Nephron progenitor cell (in vitro differentiated cells): ENCODE results near the gene MAP6.

Experiments used
- DNase-seq: peaks from one replicate; pipeline ENCODE4 v3.0.0; 2021
- H3K27ac Mint-ChIP-seq: 2 replicates; pipeline ENCODE4 v1.8.0; 2021; ENCODE audit warnings: mild to moderate bottlenecking, moderate library complexity, mixed read lengths
- H3K27me3 Mint-ChIP-seq: 2 replicates; pipeline ENCODE4 v1.8.0; 2021; ENCODE audit warnings: mild to moderate bottlenecking, low read depth, mixed read lengths; ENCODE audit not compliant: poor library complexity
- H3K36me3 Mint-ChIP-seq: 2 replicates; pipeline ENCODE4 v1.8.0; 2021; ENCODE audit warnings: low read depth, mixed read lengths
- H3K4me1 Mint-ChIP-seq: 2 replicates; pipeline ENCODE4 v1.8.0; 2021; ENCODE audit warnings: mixed read lengths
- H3K4me3 Mint-ChIP-seq: 2 replicates; pipeline ENCODE4 v1.8.0; 2021; ENCODE audit warnings: mild to moderate bottlenecking, moderate library complexity, mixed read lengths
- H3K9me3 Mint-ChIP-seq: 2 replicates; pipeline ENCODE4 v1.8.0; 2021; ENCODE audit warnings: mild to moderate bottlenecking, moderate library complexity, mixed read lengths
- TF ChIP-seq, protein P1 (sequence below): fragments of 200-600 bp; sonication (generic); IDR thresholded peaks from 2 replicates; pipeline ENCODE4 v1.5.0; 2021; ENCODE audit warnings: antibody characterized with exemption

MAP6 gene

DNA sequence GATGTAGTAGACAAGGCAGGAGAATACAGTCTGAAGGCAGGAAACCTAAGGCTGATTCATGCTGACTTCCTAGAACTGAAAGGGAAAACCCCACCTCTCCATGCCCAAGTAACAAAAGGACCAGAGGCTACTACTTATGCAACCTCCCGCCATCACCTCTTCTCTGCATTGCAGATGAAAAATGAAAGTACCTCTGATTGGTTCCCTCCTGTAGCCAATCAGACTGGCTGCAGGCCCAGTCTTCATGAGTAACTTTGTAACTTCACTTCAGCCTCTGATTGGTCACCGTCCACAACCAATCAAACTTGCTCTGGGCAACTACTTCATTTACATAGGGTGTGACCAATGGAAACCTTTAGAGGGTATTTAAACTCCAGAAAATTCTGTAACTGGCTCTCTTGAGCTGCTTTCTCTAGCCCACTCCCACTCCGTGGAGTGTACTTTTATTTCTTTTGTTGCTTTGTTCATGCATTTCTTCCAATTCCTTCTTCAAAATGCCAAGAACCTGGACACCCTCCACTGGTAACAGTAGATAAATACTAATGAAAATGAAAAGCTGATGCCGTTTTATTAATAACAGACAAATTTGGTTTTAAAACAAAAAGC, 5.2 kb upstream of the MAP6 start:
- peaks cover 90% of the 10 kb centered on the region for H3K27me3 Mint-ChIP-seq
- no peak overlapping the region for H3K27ac Mint-ChIP-seq
- H3K4me3 Mint-ChIP-seq, result no peak overlapping the region
- H3K4me1 Mint-ChIP-seq, result no peaks in the 10 kb centered on the region
- no peaks in the 10 kb centered on the region for H3K36me3 Mint-ChIP-seq
- peaks cover 12% of the 10 kb centered on the region for H3K9me3 Mint-ChIP-seq
- no peak for DNase-seq
- TF ChIP-seq, protein P1, sequence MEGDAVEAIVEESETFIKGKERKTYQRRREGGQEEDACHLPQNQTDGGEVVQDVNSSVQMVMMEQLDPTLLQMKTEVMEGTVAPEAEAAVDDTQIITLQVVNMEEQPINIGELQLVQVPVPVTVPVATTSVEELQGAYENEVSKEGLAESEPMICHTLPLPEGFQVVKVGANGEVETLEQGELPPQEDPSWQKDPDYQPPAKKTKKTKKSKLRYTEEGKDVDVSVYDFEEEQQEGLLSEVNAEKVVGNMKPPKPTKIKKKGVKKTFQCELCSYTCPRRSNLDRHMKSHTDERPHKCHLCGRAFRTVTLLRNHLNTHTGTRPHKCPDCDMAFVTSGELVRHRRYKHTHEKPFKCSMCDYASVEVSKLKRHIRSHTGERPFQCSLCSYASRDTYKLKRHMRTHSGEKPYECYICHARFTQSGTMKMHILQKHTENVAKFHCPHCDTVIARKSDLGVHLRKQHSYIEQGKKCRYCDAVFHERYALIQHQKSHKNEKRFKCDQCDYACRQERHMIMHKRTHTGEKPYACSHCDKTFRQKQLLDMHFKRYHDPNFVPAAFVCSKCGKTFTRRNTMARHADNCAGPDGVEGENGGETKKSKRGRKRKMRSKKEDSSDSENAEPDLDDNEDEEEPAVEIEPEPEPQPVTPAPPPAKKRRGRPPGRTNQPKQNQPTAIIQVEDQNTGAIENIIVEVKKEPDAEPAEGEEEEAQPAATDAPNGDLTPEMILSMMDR, result no peak

DNA sequence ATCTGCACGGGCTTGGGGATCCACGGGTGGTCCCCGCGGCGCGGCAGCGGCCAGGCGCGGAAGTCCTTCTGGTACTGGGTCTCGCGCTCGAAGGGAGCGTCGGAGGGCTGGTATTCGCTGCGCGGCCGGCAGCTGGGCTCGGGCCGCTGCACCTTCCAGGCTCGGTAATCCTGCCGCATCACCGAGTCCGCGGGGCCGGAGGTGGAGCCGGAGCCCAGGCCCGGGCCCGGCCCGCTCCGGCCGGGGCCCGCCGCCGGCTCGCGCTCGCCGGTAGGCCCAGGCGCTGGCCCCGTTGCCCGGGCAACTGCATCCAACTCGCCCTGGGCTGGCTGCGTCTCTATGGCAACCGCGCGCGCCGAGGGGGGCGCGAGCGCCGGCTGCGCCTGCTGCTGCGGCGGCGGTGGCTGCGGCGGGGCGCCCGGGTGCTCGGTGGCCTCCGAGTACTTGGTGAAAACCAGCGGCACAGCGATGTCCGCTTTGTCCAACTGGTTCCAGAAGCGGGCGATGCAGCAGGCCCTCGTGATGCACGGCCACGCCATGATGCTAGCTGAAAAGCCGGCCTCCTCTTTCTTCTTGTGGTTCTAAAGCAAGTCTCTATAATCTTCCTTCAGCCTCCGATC, 897 bp downstream of the MAP6 start:
- H3K27me3 Mint-ChIP-seq, result peaks cover 93% of the 10 kb centered on the region
- TF ChIP-seq, protein P1, result no peak
- H3K36me3 Mint-ChIP-seq, result no peaks in the 10 kb centered on the region
- H3K4me3 Mint-ChIP-seq, result peak overlapping the region; percentile 78
- no peak overlapping the region for H3K27ac Mint-ChIP-seq
- no peaks in the 10 kb centered on the region for H3K9me3 Mint-ChIP-seq
- peak; percentile 86 for DNase-seq
- H3K4me1 Mint-ChIP-seq, result peaks cover 6% of the 10 kb centered on the region

DNA sequence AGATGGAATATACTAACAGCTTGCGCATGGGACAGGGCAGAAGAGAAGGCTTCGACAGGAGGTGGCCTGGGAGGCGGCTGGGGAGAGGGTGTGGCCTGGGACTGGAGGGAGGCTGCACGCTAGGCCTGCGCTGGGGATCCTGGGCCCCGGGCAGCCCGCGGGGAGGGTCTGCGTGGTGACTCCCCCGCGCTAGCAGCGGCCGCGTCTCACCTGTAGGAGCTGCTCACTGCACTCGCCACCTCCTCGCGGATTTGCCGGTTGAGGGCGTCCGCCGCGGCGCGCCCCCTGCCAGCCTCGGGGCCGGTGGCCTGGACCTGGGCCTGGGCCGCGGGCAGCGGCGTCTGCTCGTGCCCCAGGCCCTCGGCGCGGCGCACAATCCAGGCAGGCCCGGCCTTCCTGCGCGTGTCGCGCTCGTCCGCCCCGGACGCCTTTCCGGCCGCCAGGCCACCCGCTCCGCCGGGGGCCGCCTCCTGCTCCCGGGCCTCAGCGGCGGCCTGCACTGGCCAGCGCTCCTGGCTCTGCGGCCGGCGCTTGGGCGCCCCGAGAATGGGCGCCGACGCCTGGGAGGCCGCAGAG, 1.5 kb downstream of the MAP6 start:
- Mint-ChIP-seq H3K27me3 (peaks cover 93% of the 10 kb centered on the region), H3K27ac (no peak overlapping the region), H3K4me1 (peaks cover 6% of the 10 kb centered on the region), H3K36me3 (no peaks in the 10 kb centered on the region), H3K4me3 (peak overlapping the region; percentile 80), H3K9me3 (no peaks in the 10 kb centered on the region)
- peak; percentile 52 for DNase-seq
- TF ChIP-seq, protein P1, result no peak

DNA sequence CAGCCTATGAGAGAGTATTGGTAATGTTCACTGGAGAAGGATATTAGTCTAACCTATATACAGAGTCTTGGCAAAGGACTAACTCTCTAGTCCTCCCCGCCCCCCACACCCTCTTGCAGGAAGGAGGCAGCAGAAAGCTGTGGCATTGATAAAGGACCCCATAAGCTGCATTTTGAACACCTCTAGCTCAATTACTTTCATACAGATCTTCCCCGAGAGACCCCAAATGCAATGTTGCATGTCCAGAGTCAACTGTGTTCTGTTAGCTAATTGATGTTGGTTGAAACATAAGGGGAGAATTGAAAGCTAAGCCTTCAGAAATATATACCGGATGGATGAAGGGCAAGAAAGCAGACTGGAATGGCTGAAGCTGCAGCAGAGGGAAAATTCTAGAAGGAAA, 2.8 kb downstream of the MAP6 start:
- peaks cover 86% of the 10 kb centered on the region for H3K27me3 Mint-ChIP-seq
- no peak overlapping the region for H3K27ac Mint-ChIP-seq
- TF ChIP-seq, protein P1, result no peak
- peaks cover 6% of the 10 kb centered on the region for H3K4me1 Mint-ChIP-seq
- no peak for DNase-seq
- H3K4me3 Mint-ChIP-seq, result peak overlapping the region; percentile 23
- H3K9me3 Mint-ChIP-seq, result no peaks in the 10 kb centered on the region
- no peaks in the 10 kb centered on the region for H3K36me3 Mint-ChIP-seq

DNA sequence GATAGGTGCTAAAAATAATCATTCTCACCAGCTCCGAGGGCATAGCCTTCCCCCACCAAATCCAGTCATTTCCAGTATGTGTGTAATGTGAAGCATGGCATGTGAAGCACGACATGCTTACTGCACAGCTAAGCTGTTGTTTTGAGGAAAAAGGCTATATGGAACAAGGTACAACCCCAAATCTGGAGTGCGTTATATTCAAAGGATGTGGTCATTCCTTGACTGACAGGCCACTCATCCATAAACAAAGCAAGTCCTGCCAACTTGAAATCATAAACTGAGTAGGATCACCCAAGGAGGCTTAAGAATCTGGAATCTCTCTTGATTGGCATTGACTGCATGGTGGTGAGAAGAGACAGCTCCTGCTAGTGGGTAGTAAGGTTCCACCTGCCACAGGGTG, 3.7 kb downstream of the MAP6 start:
- Mint-ChIP-seq H3K27me3 (peaks cover 78% of the 10 kb centered on the region), H3K4me3 (no peak overlapping the region), H3K36me3 (no peaks in the 10 kb centered on the region), H3K9me3 (no peaks in the 10 kb centered on the region), H3K27ac (no peak overlapping the region), H3K4me1 (peaks cover 6% of the 10 kb centered on the region)
- TF ChIP-seq, protein P1, result no peak
- DNase-seq, result no peak
